ENCODE results near the gene MCM9. TPM values are rescaled to one million over a fixed set of nuclear protein-coding genes. Genes with fewer than 3 reads are reported as not detected.
A peak's percentile ranks its signal among the peaks of the same experiment; 100 is the strongest.

The MCM9 gene
- total and polyA plus RNA-seq, 5 donors = 2.0 to 8.0 (median 7.2) TPM

GRCh38 chr6:118933855-118934460 lies 1.0 kb downstream of the MCM9 start:
- ATAC-seq (no peak), DNase-seq (no peak)
- Histone ChIP-seq H3K4me1 (ENCODE audit: control insufficient read depth, insufficient read depth, low read length) (no peaks in the 10 kb centered on the region), H3K27ac (ENCODE audit: low read length) (no peak overlapping the region), H3K9me3 (ENCODE audit: control insufficient read depth, low read length) (no peaks in the 10 kb centered on the region), H3K27me3 (ENCODE audit: control insufficient read depth, insufficient read depth) (no peaks in the 10 kb centered on the region), H3K4me3 (ENCODE audit: low read length) (peak overlapping the region; percentile 98)
- intact Hi-C loops (cut with DNase I) = no loop called here
- WGBS = 29% methylated on average over 8 of the region's 8 CpGs

GRCh38 chr6:118932421-118932820 lies 2.5 kb downstream of the MCM9 start:
- H3K27me3 ChIP-seq (ENCODE audit: control insufficient read depth, insufficient read depth) = no peaks in the 10 kb centered on the region
- no peak overlapping the region for H3K27ac ChIP-seq (ENCODE audit: low read length)
- DNase-seq = no peak
- ATAC-seq = no peak
- WGBS = 65% methylated on average over 2 of the region's 2 CpGs
- H3K9me3 ChIP-seq (ENCODE audit: control insufficient read depth, low read length) = no peaks in the 10 kb centered on the region
- intact Hi-C loops (cut with DNase I) = no loop called here
- H3K4me1 ChIP-seq (ENCODE audit: control insufficient read depth, insufficient read depth, low read length) = no peaks in the 10 kb centered on the region
- no peak overlapping the region for H3K4me3 ChIP-seq (ENCODE audit: low read length)

- ATAC-seq = no peak
- no peak overlapping the region for H3K27ac ChIP-seq (ENCODE audit: low read length)
- intact Hi-C loops (cut with DNase I) = no loop called here
- no peak for DNase-seq
- no peaks in the 10 kb centered on the region for H3K27me3 ChIP-seq (ENCODE audit: control insufficient read depth, insufficient read depth)
- no peaks in the 10 kb centered on the region for H3K4me1 ChIP-seq (ENCODE audit: control insufficient read depth, insufficient read depth, low read length)
- 95% methylated on average over 5 of the region's 5 CpGs for WGBS
- H3K9me3 ChIP-seq (ENCODE audit: control insufficient read depth, low read length) = no peaks in the 10 kb centered on the region
- no peak overlapping the region for H3K4me3 ChIP-seq (ENCODE audit: low read length)
These were observed 3.5 kb downstream of the MCM9 start for GRCh38 chr6:118931436-118931835.

- no peaks in the 10 kb centered on the region for H3K4me1 ChIP-seq (ENCODE audit: control insufficient read depth, insufficient read depth, low read length)
- intact Hi-C loops (cut with DNase I) = no loop called here
These were observed 4.3 kb downstream of the MCM9 start for GRCh38 chr6:118930680-118931079.

GRCh38 chr6:118923035-118923434 lies 11.9 kb downstream of the MCM9 start:
- WGBS = 91% methylated on average over 3 of the region's 3 CpGs
- intact Hi-C loops (cut with DNase I) = no loop called here
- DNase-seq = no peak
- ATAC-seq = no peak
- no peaks in the 10 kb centered on the region for H3K9me3 ChIP-seq (ENCODE audit: control insufficient read depth, low read length)
- no peaks in the 10 kb centered on the region for H3K27me3 ChIP-seq (ENCODE audit: control insufficient read depth, insufficient read depth)
- no peak overlapping the region for H3K27ac ChIP-seq (ENCODE audit: low read length)
- H3K4me1 ChIP-seq (ENCODE audit: control insufficient read depth, insufficient read depth, low read length) = no peaks in the 10 kb centered on the region
- no peak overlapping the region for H3K4me3 ChIP-seq (ENCODE audit: low read length)

More at GRCh38 chr6:118930680-118931079, 4.3 kb downstream of the MCM9 start:
- Histone ChIP-seq H3K4me3 (ENCODE audit: low read length) (no peak overlapping the region), H3K9me3 (ENCODE audit: control insufficient read depth, low read length) (no peaks in the 10 kb centered on the region), H3K27me3 (ENCODE audit: control insufficient read depth, insufficient read depth) (no peaks in the 10 kb centered on the region), H3K27ac (ENCODE audit: low read length) (no peak overlapping the region)
- WGBS = 96% methylated on average over 3 of the region's 3 CpGs
- ATAC-seq (no peak), DNase-seq (no peak)

GRCh38 chr6:118921084-118921483 lies 13.9 kb downstream of the MCM9 start:
- Histone ChIP-seq H3K4me3 (ENCODE audit: low read length) (no peak overlapping the region), H3K9me3 (ENCODE audit: control insufficient read depth, low read length) (no peaks in the 10 kb centered on the region), H3K4me1 (ENCODE audit: control insufficient read depth, insufficient read depth, low read length) (no peaks in the 10 kb centered on the region), H3K27ac (ENCODE audit: low read length) (no peak overlapping the region), H3K27me3 (ENCODE audit: control insufficient read depth, insufficient read depth) (no peaks in the 10 kb centered on the region)
- DNase-seq = no peak
- WGBS = 100% methylated on average over 1 of the region's 1 CpG
- no peak for ATAC-seq
- intact Hi-C loops (cut with DNase I) = no loop called here

GRCh38 chr6:118918329-118918725 lies 16.6 kb downstream of the MCM9 start:
- H3K4me1 ChIP-seq (ENCODE audit: control insufficient read depth, insufficient read depth, low read length) = no peaks in the 10 kb centered on the region
- intact Hi-C loops (cut with DNase I) = no loop called here
- DNase-seq = no peak
- H3K27ac ChIP-seq (ENCODE audit: low read length) = no peak overlapping the region
- ATAC-seq = no peak
- H3K9me3 ChIP-seq (ENCODE audit: control insufficient read depth, low read length) = no peaks in the 10 kb centered on the region
- H3K27me3 ChIP-seq (ENCODE audit: control insufficient read depth, insufficient read depth) = no peaks in the 10 kb centered on the region
- no peak overlapping the region for H3K4me3 ChIP-seq (ENCODE audit: low read length)
- 96% methylated on average over 2 of the region's 2 CpGs for WGBS

- intact Hi-C loops (cut with DNase I) = no loop called here
These were observed 17.2 kb downstream of the MCM9 start for GRCh38 chr6:118917546-118918328.

GRCh38 chr6:118914598-118914997 lies 20.4 kb downstream of the MCM9 start:
- H3K27me3 ChIP-seq (ENCODE audit: control insufficient read depth, insufficient read depth) = no peaks in the 10 kb centered on the region
- intact Hi-C loops (cut with DNase I) = no loop called here
- ATAC-seq (no peak), DNase-seq (no peak)
- H3K27ac ChIP-seq (ENCODE audit: low read length) = no peak overlapping the region
- H3K4me3 ChIP-seq (ENCODE audit: low read length) = no peak overlapping the region
- H3K4me1 ChIP-seq (ENCODE audit: control insufficient read depth, insufficient read depth, low read length) = no peaks in the 10 kb centered on the region
- H3K9me3 ChIP-seq (ENCODE audit: control insufficient read depth, low read length) = no peaks in the 10 kb centered on the region

More at GRCh38 chr6:118917546-118918328, 17.2 kb downstream of the MCM9 start:
- DNase-seq (no peak), ATAC-seq (no peak)
- no peaks in the 10 kb centered on the region for H3K9me3 ChIP-seq (ENCODE audit: control insufficient read depth, low read length)
- no peak overlapping the region for H3K4me3 ChIP-seq (ENCODE audit: low read length)
- no peak overlapping the region for H3K27ac ChIP-seq (ENCODE audit: low read length)
- H3K4me1 ChIP-seq (ENCODE audit: control insufficient read depth, insufficient read depth, low read length) = no peaks in the 10 kb centered on the region
- H3K27me3 ChIP-seq (ENCODE audit: control insufficient read depth, insufficient read depth) = no peaks in the 10 kb centered on the region
- 90% methylated on average over 5 of the region's 5 CpGs for WGBS

GRCh38 chr6:118913161-118913560 lies 21.8 kb downstream of the MCM9 start:
- intact Hi-C loops (cut with DNase I) = no loop called here
- Histone ChIP-seq H3K27me3 (ENCODE audit: control insufficient read depth, insufficient read depth) (no peaks in the 10 kb centered on the region), H3K4me1 (ENCODE audit: control insufficient read depth, insufficient read depth, low read length) (no peaks in the 10 kb centered on the region), H3K4me3 (ENCODE audit: low read length) (no peak overlapping the region), H3K27ac (ENCODE audit: low read length) (no peak overlapping the region), H3K9me3 (ENCODE audit: control insufficient read depth, low read length) (no peaks in the 10 kb centered on the region)
- 87% methylated on average over 2 of the region's 2 CpGs for WGBS
- no peak for DNase-seq
- no peak for ATAC-seq

GRCh38 chr6:118912646-118913045 lies 22.3 kb downstream of the MCM9 start:
- DNase-seq (no peak), ATAC-seq (no peak)
- WGBS = 79% methylated on average over 5 of the region's 5 CpGs
- H3K27ac ChIP-seq (ENCODE audit: low read length) = no peak overlapping the region
- H3K4me1 ChIP-seq (ENCODE audit: control insufficient read depth, insufficient read depth, low read length) = no peaks in the 10 kb centered on the region
- no peak overlapping the region for H3K4me3 ChIP-seq (ENCODE audit: low read length)
- no peaks in the 10 kb centered on the region for H3K9me3 ChIP-seq (ENCODE audit: control insufficient read depth, low read length)
- no peaks in the 10 kb centered on the region for H3K27me3 ChIP-seq (ENCODE audit: control insufficient read depth, insufficient read depth)
- intact Hi-C loops (cut with DNase I) = no loop called here

Data from right cardiac atrium (tissue), 5 donors.